HG03460 (cell line): ENCODE results near the gene RHBDD3.

Experiments used
- ATAC-seq: cut with Tn5 transposase; IDR thresholded peaks from one replicate; pipeline ENCODE4 v1.9.1; 2021; ENCODE audit not compliant: unreplicated experiment

Gene RHBDD3

GRCh38 chr22:29269731-29270474 is 2.1 kb upstream of the RHBDD3 start:
- no peak for ATAC-seq

GRCh38 chr22:29269230-29269604 is 1.4 kb upstream of the RHBDD3 start:
- ATAC-seq = no peak

- peak; percentile 17 for ATAC-seq
Observed at GRCh38 chr22:29268511-29269229, 889 bp upstream of the RHBDD3 start.

GRCh38 chr22:29267462-29267857 is 321 bp downstream of the RHBDD3 start:
- no peak for ATAC-seq

- no peak for ATAC-seq
Observed at GRCh38 chr22:29266564-29267461, 968 bp downstream of the RHBDD3 start.

GRCh38 chr22:29265929-29266328 is 1.9 kb downstream of the RHBDD3 start:
- ATAC-seq = no peak

- ATAC-seq = no peak
Observed at GRCh38 chr22:29265305-29265704, 2.5 kb downstream of the RHBDD3 start.

- ATAC-seq = no peak
Observed at GRCh38 chr22:29263791-29264276, 3.9 kb downstream of the RHBDD3 start.

- ATAC-seq = no peak
Observed at GRCh38 chr22:29260601-29261315, 7.0 kb downstream of the RHBDD3 start.

GRCh38 chr22:29260031-29260560 is 7.7 kb downstream of the RHBDD3 start:
- no peak for ATAC-seq

GRCh38 chr22:29259253-29259899 is 8.4 kb downstream of the RHBDD3 start:
- ATAC-seq = no peak

- no peak for ATAC-seq
Observed at GRCh38 chr22:29258407-29259252, 9.2 kb downstream of the RHBDD3 start.

GRCh38 chr22:29257751-29258181 is 10.0 kb downstream of the RHBDD3 start:
- no peak for ATAC-seq

- no peak for ATAC-seq
Observed at GRCh38 chr22:29256606-29257325, 11.0 kb downstream of the RHBDD3 start.

- ATAC-seq = no peak
Observed at GRCh38 chr22:29255064-29255621, 12.6 kb downstream of the RHBDD3 start.

GRCh38 chr22:29254286-29254660 is 13.5 kb downstream of the RHBDD3 start:
- no peak for ATAC-seq

- no peak for ATAC-seq
Observed at GRCh38 chr22:29253561-29254285, 14.1 kb downstream of the RHBDD3 start.
